ENCODE measurements around the gene HTT-AS. TPM values are rescaled to one million over a fixed set of nuclear protein-coding genes. Genes with fewer than 3 reads are reported as not detected.

HTT-AS gene
- total and polyA plus RNA-seq, 3 donors from 2014 or later = not detected

DNA sequence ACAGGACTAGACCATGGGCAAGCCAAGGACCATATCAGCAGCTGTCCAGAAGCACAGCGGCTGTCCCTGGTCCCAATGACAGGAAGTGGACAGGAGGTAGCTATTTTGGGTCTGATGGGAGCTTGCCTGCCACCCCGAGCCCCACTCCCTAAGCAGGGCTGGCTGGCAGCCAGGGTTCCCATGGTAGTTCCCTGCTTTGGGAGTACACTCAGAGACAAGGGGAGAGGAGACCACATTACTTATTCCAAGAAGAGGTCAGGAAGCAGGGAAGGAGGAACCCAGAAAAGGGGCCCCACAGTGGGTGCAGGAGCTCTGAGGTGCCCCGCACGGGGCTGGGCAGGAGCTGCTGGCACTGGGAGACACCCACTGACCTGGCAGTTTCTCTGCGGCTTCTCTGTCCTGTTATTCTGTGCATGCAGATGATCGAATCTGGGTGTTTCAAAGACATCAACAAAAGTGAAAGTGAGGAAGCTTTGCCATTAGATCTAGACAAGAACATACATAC, 36.3 kb downstream of the HTT-AS start:
- no peak overlapping the region for H3K4me3 ChIP-seq
- intact Hi-C loops (cut with DNase I; ENCODE audit: low total_unique reads) = no loop called here

DNA sequence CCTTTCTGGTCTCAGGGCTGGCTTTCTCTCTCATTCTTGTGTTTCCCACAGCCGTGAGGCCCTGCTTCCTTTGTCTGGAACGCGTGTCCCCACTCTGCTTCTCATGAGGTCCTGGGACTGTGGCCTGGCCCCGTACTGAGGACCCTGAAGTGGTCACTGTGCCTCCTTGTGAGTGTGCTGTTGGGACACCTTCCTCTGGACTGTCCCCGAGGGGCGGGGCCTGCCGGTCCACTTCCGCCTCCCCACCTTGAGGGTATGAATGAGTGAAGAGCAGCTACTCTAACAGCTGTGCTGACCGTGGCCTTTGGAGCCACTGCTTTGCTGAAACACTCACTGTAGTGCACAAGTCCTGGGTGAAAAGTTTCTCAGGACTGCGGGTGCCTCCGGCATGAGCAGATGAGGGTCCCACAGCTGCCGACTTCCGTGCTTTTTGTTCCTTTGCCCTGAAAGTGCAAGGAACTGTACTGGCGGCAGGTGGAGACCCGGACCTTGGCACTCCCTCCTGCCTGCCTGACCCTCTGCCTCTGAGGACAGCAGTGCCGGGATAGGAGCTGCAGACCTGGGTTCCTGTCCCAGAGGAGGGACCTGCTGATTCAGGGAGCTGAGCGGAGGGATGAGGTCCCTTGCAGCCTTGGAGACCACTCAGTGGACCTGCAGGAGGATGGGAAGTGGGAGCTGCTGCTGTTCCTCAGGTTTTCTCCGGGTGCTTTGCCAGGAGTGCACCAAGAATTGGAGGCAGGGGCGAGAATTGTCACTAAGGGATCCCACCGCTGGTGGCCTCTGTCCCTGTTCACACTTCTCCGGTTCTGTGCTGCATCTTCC, 38.0 kb downstream of the HTT-AS start:
- WGBS, 2 donors = 85 to 89% methylated on average over 17 to 21 of the region's 21 CpGs
- no peaks in the 10 kb centered on the region for H3K36me3 ChIP-seq (ENCODE audit: low read depth, missing control alignments)
- TF ChIP-seq, protein P1, sequence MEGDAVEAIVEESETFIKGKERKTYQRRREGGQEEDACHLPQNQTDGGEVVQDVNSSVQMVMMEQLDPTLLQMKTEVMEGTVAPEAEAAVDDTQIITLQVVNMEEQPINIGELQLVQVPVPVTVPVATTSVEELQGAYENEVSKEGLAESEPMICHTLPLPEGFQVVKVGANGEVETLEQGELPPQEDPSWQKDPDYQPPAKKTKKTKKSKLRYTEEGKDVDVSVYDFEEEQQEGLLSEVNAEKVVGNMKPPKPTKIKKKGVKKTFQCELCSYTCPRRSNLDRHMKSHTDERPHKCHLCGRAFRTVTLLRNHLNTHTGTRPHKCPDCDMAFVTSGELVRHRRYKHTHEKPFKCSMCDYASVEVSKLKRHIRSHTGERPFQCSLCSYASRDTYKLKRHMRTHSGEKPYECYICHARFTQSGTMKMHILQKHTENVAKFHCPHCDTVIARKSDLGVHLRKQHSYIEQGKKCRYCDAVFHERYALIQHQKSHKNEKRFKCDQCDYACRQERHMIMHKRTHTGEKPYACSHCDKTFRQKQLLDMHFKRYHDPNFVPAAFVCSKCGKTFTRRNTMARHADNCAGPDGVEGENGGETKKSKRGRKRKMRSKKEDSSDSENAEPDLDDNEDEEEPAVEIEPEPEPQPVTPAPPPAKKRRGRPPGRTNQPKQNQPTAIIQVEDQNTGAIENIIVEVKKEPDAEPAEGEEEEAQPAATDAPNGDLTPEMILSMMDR (IDR thresholded peaks at IDR 0.05) = no peak
- no peak for TF ChIP-seq POLR2A (IDR thresholded peaks at IDR 0.05)
- H3K27ac ChIP-seq = no peak overlapping the region
- DNase-seq = no peak
- no peaks in the 10 kb centered on the region for H3K27me3 ChIP-seq
- no peak overlapping the region for H3K4me3 ChIP-seq
- intact Hi-C loops (cut with DNase I; ENCODE audit: low total_unique reads) = no loop called here
- H3K9me3 ChIP-seq = no peaks in the 10 kb centered on the region
- H3K4me1 ChIP-seq = no peaks in the 10 kb centered on the region

More for the DNA sequence above, 36.3 kb downstream of the HTT-AS start:
- Histone ChIP-seq H3K4me1 (peaks cover 5% of the 10 kb centered on the region), H3K9me3 (no peaks in the 10 kb centered on the region), H3K27ac (no peak overlapping the region), H3K27me3 (no peaks in the 10 kb centered on the region), H3K36me3 (ENCODE audit: low read depth, missing control alignments) (no peaks in the 10 kb centered on the region)
- DNase-seq = no peak
- WGBS, 2 donors = 35 to 40% methylated on average over 6 of the region's 6 CpGs
- no peak for TF ChIP-seq POLR2A (IDR thresholded peaks at IDR 0.05)
- TF ChIP-seq, protein P1 (IDR thresholded peaks at IDR 0.05) = no peak

DNA sequence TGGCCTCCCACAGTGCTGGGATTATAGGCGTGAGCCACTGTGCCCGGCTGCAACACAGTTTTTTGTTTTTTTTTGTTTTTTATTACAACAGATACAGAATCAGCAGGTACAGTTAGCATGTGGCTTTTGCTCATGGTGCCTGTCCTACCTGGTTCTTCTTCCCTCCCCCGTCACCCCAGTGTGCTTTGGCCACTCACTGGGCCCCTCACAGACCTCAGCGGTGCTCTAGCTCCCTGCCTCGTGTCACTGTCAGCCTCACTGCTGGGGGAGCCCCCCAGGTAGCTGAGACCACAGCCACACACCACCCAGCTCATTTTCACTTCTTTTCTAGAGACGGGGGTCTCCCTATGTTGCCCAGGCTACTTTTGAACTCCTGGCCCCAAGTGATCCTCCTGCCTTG, 38.7 kb downstream of the HTT-AS start:
- DNase-seq = no peak
- intact Hi-C loops (cut with DNase I; ENCODE audit: low total_unique reads) = no loop called here
- no peaks in the 10 kb centered on the region for H3K4me1 ChIP-seq
- TF ChIP-seq, protein P1 (IDR thresholded peaks at IDR 0.05) = no peak
- TF ChIP-seq POLR2A (IDR thresholded peaks at IDR 0.05) = no peak
- no peak overlapping the region for H3K4me3 ChIP-seq
- H3K27ac ChIP-seq = no peak overlapping the region
- H3K36me3 ChIP-seq (ENCODE audit: low read depth, missing control alignments) = no peaks in the 10 kb centered on the region
- no peaks in the 10 kb centered on the region for H3K9me3 ChIP-seq
- WGBS, 2 donors = 94 to 96% methylated on average over 6 of the region's 6 CpGs
- no peaks in the 10 kb centered on the region for H3K27me3 ChIP-seq

DNA sequence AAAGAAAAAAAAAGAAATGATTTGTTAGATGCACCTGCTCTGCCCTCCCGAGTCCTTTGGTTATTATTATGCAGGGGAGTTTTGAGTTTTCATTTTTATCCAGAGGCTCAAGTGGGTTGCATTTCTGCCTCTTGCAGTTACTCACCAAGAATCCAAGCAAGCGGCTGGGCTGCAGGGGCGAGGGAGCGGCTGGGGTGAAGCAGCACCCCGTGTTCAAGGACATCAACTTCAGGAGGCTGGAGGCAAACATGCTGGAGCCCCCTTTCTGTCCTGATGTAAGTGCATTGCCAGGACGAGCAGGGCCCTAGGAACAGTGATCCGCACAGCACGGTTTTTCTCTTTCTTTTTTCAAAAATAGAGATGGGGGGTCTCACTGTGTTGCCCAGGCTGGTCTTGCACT, 39.1 kb downstream of the HTT-AS start:
- TF ChIP-seq, protein P1 (IDR thresholded peaks at IDR 0.05) = no peak
- TF ChIP-seq POLR2A (IDR thresholded peaks at IDR 0.05) = no peak
- DNase-seq = no peak
- WGBS, 2 donors = 86 to 87% methylated on average over 8 of the region's 8 CpGs
- H3K27me3 ChIP-seq = no peaks in the 10 kb centered on the region
- no peak overlapping the region for H3K27ac ChIP-seq
- H3K4me1 ChIP-seq = no peaks in the 10 kb centered on the region
- intact Hi-C loops (cut with DNase I; ENCODE audit: low total_unique reads) = no loop called here
- H3K9me3 ChIP-seq = no peaks in the 10 kb centered on the region
- H3K4me3 ChIP-seq = no peak overlapping the region
- no peaks in the 10 kb centered on the region for H3K36me3 ChIP-seq (ENCODE audit: low read depth, missing control alignments)
